K562 (cell line): ENCODE results near the gene MTFR2. TPM values are rescaled to one million over a fixed set of nuclear protein-coding genes. Genes with fewer than 3 reads are reported as not detected.

Experiments used
- CEBPB ChIP-seq: fragments of 450-650 bp; IDR thresholded peaks from 2 replicates; pipeline ENCODE4 v1.6.1; 2016; ENCODE audit warnings: missing genetic modification characterization, missing compliant biosample characterization
- CREB3 ChIP-seq: fragments of 450-650 bp; conservative IDR thresholded peaks from 2 replicates; pipeline ENCODE4 v1.6.1; 2016; ENCODE audit warnings: missing genetic modification characterization, low read depth, mild to moderate bottlenecking, missing compliant biosample characterization, moderate library complexity
- NUFIP1 ChIP-seq: fragments of 450-650 bp; IDR thresholded peaks from 2 replicates; pipeline ENCODE4 v1.6.1; 2018; ENCODE audit not compliant: partially characterized antibody
- RFX7 ChIP-seq: fragments of 250-450 bp; sonication (Bioruptor Pico); IDR thresholded peaks from 2 replicates; pipeline ENCODE4 v1.5.1; 2021; ENCODE audit warnings: mild to moderate bottlenecking
- ZNF311 ChIP-seq: fragments of 250-450 bp; sonication (Bioruptor Pico); IDR thresholded peaks from 2 replicates; pipeline ENCODE4 v1.4.0; 2020; ENCODE audit warnings: mild to moderate bottlenecking, moderate library complexity
- ZNF584 ChIP-seq: fragments of 200-800 bp; sonication (Bioruptor generic); IDR thresholded peaks from 2 replicates; pipeline ENCODE4 v1.6.1; 2016; ENCODE audit warnings: low read depth, mild to moderate bottlenecking, missing genetic modification characterization, missing compliant biosample characterization
- ZNF609 ChIP-seq: sonication (generic); formaldehyde crosslinking; IDR thresholded peaks from 2 replicates; pipeline ENCODE4 v1.8.1; 2023; ENCODE audit warnings: missing genetic modification reagents, mild to moderate bottlenecking, borderline replicate concordance
- ZNF77 ChIP-seq: fragments of 250-450 bp; sonication (Bioruptor Pico); IDR thresholded peaks from 2 replicates; pipeline ENCODE4 v1.5.0; 2020
- ZNF79 ChIP-seq: fragments of 250-450 bp; sonication (Bioruptor Pico); IDR thresholded peaks from 2 replicates; pipeline ENCODE4 v1.4.0; 2020; ENCODE audit warnings: low read depth, mild to moderate bottlenecking, moderate library complexity
- polyA plus RNA-seq, 8 experiments: library from polyadenylated mRNA; depleted of rRNA in 4 of 8; stranded (reverse) in 5 of 8; unstranded in 3 of 8; fragments of >200 nt; fragmentation: Nextera tagmentation in 2 of 8; fragmentation: Illumina TruSeq in 1 of 8; extraction: Ambion mirVana in 2 of 8; extraction: Trizol in 1 of 8; gene quantifications; 2 replicates each; pipeline versions ENCODE4 v1.2.1 to v1.2.3, GENCODE V29; 2011 to 2014; ENCODE audit warnings: inconsistent platforms in 1 of 8, missing spikeins in 1 of 8
- total RNA-seq, 7 experiments: library from RNA; depleted of rRNA in 6 of 7; stranded (reverse); fragments of >200 nt in 6 of 7; fragmentation: Illumina TruSeq in 2 of 7; extraction: Trizol in 2 of 7; gene quantifications; 2 replicates each; pipeline versions ENCODE4 v1.2.1 to v1.2.3, GENCODE V29; 2011 to 2021; ENCODE audit warnings: low replicate concordance in 1 of 7

The MTFR2 gene
- total and polyA plus RNA-seq, 9 of the 15 experiments (the other 6 are each of a cell fraction or from before 2014, with no cell fraction given): 10.1 to 63.3 (median 45.9) TPM

- TF ChIP-seq ZNF609 (CRISPR knock-in tag): no peak
- no peak for TF ChIP-seq RFX7 (CRISPR knock-in tag)
- no peak for TF ChIP-seq ZNF77
- no peak for TF ChIP-seq ZNF584 (CRISPR knock-in tag)
- no peak for TF ChIP-seq ZNF79 (CRISPR knock-in tag)
- no peak for TF ChIP-seq CREB3 (tag)
- TF ChIP-seq NUFIP1: no peak
- no peak for TF ChIP-seq CEBPB
- TF ChIP-seq ZNF311 (CRISPR knock-in tag): no peak
Observed at GRCh38 chr6:136186363-136186762, 63.7 kb downstream of the MTFR2 start (continued).
